ENCODE results near the gene BCAN.
A peak's percentile ranks its signal among the peaks of the same experiment; 100 is the strongest.

Gene BCAN

DNA sequence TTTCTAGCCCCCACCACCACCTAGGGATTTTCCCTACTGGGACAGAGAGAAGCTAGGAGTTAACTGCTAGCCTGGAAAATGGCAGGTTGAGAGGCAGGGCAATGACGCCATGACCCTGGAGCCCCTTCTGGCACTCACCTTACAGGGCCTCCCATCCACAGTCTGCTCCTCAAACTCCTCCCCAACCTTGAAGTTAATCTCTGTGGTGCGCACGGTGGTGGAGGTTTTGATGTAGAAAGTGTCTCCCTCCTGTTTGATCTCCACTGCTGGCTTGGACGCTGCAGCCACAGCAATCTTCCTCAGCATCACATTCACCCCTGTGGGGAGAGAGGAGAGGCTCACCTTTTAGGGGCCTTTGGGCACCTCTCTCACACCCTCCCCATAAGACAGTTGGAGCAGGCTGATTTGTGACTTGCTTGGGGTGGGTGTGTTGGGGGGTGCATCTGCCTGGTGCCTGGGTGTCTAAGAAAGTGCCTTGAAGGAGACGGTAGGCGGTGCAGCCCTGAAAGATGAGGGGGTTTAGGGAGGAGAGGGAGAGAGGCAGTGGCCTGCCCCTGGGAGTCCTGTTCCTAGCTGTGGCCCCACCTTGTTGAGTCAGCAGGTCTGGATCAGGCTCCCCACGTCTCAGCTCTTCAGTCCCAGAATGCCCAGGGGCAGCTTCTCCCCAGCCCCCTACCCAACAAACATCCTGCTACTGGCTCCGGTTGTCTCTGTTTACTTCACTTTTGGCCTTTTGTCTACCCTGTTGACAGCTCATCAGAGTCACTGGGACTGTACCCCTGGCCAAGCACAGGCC lies 59.0 kb downstream of the BCAN start:
- DNase-seq (ENCODE audit: low read depth): no peak

DNA sequence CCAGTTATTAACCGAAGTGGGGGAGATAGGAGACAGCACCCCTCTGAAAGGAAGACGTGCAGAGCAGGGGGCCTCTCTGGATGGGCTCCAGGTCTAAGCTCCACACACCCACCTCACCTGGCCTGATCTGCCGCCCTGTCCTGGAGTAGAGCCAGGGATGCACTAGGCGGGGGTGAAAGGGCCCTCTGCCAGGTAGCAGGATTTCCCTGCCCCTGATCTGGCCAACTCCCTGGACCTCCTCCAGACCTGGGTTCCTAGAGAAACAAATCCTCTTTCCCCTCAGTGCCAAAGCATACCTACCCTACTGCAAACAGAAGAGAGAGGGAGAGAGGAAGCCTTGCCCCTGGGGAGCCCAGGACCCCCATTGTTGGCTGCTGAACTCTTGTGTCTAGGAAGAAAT lies 61.4 kb downstream of the BCAN start:
- DNase-seq (ENCODE audit: low read depth): no peak

DNA sequence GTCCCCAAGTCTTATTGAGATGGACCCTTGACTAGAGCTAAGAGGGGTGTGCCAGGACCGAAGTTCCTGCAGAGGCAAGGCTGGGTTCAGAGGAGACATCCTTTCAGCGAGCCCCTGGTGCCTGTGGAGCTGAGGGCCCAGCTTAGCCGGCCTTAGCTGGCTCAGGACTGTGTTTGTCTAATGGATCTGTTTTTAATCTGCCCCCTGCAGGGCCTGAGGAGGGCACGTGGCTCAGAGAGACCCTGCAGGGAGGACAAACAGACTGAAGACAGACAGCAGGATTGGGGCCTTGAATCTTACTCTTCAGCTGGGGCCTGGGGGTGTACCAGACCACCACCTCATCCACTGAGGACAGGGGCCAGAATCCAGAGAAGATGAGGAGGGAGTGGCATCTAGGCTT lies 61.8 kb downstream of the BCAN start:
- DNase-seq (ENCODE audit: low read depth): no peak

DNA sequence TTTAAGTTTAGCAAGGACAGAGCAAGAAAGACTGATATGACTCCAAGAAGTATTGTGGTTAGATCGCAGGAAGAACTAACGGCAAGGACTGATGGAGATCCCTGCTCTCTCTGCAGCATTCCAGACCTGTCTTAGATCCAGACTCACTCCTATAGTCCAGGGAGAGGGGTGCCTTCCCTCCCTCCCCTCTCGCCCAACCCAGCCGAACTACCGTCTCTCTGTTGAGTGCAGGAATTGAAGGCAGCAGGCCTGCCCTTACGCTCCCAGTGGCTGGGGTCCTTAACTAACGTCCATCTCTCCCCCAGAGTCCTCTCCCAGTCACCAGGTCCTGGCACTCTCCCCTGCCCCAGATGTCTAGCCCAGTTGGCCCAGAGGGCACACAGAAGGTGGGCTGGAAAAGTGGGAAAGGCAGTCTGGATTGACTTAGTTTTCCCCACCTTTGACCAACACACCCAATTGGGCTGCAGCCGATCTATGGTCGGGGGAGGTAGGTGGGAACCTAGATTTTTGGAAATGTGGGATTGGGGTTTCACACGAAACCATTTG lies 62.3 kb downstream of the BCAN start:
- no peak for DNase-seq (ENCODE audit: low read depth)

DNA sequence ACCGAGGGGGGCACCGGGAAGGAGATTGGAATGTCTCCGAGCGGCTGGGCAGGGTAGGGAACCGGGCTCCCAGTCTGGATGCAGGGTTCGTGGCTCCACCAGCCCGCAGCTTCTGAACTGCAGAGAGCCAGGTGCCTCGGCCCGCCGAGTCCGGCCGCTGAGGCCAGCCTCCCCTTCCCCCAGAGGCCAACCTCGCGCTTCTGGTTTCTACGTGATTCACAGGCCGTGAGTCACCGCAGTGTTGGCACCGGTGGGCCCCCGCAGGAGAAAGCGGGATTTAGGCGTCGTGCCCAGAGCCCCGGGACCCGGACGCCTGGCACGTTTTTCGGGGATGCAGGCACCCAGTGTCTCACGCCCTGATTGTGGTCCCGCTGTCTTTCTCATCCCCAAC lies 63.0 kb downstream of the BCAN start:
- DNase-seq (ENCODE audit: low read depth): no peak

DNA sequence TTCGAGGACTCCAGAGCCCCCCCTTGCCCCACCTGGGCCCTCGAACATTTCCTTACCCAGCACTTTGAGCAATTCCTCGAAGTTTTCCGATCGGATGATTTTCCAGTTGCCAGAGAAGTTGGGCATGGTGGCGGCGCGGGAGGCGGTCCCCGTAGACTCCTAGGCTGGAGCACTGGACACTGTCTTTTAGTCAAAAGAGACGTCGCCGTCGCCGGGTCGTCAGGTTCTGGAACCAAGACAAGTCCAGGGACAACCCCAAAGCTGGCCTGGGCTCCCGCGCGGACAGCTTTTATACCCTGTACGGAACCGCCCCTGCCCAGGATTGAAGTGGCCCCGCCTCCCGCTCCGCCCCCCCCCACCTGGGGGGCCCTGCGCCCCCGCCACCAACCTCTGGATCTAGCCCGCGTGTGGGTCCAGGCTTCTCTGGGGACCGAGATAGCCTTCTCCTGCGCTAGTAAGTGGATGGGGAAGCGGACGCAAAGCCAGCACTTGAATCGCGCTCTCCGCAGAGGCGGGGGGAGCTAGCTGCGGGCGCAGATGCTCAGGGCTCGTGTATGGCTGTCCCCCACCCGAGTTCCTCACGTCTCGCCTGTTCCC lies 63.5 kb downstream of the BCAN start, which contains the start of gene CRABP2:
Gene CRABP2 (minus strand): TSS at position 263 of the 597 bp plus-strand sequence. CDS start 137 bp downstream, at position 126.
- no peak for DNase-seq (ENCODE audit: low read depth)

DNA sequence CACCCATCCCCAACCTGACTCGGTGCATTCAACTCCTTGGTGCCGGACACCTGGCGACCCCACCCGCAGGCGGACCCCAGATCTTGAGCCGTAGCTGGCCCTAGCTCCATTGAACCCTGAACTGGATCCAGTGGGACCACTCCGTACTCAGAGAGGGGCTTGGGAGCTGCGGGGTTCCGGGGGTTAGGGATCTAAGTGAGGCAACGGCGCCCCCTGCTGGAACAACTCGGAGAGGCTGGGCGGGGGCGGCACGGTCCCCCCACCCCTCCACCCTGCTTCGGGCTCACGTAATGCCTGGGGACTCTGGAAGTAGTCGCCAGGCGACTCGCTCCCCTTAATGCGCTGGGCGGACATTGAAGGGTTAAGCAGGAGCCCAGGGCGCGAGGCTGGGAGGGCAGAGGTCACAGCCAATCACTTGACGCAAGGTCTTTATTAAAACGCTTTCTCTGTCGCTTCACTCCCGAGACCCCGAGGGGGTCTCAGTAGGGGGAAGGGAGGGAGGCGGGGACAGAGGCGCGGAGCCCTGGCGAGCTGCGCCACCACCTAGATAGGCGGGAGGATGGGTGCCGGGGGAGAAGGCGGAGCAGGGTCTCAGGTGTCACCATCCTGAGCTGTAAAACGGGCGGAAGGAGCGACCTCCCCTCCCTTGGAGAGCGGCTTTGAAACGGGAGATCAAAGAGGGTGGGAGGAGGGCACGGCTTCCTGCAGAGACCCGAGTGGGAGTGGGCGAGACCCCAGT lies 64.2 kb downstream of the BCAN start:
- DNase-seq (ENCODE audit: low read depth): peak; percentile 54

DNA sequence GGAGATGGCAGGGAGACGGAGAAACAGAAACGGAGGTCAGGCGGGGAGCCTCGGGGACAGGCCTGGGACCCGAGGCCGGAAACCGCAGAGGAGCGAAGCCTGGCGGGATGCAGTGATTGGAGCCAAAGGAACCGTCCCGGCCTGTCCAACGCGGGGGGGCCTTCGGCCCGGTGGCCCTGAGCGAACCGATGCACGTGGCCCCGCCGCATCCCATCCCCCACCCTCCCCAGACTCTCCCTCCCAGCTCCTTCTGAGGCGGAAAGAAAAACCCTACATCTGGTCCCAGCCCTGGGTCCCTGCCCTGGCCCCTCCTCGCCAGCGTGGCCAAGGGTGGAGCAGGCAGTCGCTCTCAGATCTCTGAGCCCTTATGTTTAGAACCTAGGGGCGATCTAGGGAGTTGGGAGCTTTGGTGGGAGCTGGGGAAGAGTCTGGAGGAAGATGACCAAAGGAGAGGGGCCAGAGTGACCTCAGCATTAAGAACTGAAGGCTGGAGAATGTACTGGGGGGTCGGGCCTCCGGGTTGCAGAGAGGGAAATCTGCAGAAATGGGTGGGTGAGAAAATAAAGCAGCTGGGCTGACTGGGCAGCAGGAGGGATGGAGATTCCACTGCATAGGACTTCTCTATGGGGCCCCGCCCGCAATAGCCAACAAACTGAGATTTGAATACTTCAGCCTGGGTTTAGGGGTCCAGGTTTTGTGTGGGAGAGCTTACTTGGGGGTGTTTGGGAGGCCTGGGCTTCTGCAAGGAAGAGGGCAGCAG lies 64.9 kb downstream of the BCAN start:
- no peak for DNase-seq (ENCODE audit: low read depth)

DNA sequence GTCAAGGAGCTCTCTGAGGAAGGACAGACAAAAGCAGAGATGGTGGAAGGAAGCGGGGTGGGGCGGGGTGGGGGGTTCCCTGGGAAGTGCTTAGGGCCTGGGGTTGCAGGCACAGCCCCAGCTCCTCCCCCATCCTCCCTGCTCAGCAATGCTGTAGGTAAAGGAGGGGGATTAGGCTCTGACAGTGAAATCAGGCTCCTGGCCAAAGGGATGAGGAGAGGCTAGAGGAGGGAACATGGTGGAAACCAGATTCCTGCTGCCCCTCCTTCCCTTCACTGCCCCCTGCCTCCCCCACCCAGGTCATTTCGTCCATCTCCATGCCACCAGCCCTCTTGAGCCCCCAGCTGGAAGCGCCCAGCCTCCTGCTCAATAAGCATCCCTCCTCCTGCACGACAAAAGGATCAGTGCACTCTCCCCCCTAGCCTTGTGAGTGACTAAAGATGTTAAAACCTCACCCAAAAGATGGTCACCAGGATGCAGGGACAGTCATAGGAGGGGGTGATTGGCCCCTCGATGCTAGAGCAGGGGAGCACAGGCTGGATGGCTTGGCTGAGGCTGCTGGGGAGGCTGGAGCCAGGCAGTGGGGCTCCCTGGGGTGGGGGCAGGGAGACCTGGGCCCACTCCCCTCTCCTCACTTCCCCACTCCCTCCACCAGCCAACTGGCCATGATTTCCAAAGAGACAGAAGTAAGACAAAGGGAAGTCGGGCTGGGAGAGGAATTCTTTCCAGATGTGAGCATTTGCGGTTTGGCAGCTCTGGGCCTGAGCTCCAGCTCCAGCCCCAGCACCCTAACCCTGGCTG lies 65.7 kb downstream of the BCAN start:
- DNase-seq (ENCODE audit: low read depth): no peak

DNA sequence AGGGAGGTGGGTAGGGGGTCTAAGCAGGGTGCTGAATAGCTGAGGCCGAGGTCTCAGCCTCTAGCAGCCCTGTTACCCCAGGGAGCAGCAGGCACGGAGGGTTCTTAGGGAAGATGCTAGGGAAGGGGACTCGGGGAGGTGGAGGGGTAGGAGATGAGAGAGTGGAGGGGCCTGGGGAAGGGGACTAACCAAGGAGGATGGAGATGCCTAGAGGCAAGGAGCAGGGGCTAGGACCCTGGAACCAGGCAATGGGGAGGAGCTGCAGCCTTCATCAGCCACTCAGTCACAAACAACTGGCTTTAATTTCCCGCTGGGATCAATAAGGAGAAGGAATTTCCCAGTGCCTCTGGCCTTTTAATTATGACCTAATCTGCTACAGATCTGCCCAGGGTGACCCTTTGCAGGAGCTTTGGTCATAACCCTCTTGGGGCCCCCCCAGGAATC lies 66.3 kb downstream of the BCAN start:
- DNase-seq (ENCODE audit: low read depth): no peak

DNA sequence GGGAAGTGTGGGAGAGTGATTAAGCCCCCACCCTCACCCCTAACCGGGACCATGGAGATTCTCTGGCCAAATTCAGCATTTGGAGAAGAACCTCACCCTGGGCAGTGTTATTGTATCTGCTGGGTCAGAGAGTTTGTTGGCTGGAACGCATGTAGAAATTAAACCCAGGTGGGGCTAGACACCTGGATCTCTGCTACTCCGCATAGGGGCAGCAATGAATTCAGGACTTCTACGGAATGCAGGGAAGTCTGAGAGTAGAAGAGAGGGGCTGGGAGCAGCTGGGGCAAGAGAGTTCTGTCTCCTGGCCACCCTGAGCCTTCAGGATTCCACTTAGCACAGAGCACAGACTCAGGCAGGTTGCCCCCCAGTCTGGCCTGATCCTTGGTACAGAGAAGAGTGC lies 67.1 kb downstream of the BCAN start:
- DNase-seq (ENCODE audit: low read depth): no peak
